NCI-H2081 treated with DMSO at 0.1 percent for 48 hours (cell line): Measurements from ENCODE around the gene RGS14.

Source experiments
- DNase-seq: peaks from one replicate; lab custom pipeline; 2025; lab: John Stamatoyannopoulos, UW

Gene RGS14, protein sequence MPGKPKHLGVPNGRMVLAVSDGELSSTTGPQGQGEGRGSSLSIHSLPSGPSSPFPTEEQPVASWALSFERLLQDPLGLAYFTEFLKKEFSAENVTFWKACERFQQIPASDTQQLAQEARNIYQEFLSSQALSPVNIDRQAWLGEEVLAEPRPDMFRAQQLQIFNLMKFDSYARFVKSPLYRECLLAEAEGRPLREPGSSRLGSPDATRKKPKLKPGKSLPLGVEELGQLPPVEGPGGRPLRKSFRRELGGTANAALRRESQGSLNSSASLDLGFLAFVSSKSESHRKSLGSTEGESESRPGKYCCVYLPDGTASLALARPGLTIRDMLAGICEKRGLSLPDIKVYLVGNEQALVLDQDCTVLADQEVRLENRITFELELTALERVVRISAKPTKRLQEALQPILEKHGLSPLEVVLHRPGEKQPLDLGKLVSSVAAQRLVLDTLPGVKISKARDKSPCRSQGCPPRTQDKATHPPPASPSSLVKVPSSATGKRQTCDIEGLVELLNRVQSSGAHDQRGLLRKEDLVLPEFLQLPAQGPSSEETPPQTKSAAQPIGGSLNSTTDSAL

GRCh38 chr5:177357459-177358351, at the start of gene RGS14:
Gene RGS14 (plus strand): TSS chr5:177357924. CDS start chr5:177358025, 101 bp downstream.
- DNase-seq: no peak

DNA sequence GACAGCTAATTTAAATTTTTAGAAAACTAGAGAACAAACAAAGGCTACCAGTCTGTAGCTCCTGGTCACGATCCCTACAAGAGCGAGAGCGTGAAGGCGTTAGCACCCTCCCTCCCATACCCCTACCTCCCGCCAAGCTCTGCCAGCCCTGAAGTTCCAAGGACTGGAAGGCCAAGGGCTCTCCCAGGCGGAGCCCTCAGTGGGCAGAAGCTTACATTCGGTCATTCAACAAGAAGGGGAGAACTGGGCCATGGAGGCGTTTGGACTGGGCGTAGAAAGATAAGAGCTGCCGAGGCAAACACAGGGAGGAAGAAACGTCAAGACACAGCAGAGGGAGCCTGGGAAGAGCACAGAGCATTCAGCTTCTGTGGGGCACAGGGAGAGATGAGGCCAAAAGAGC, 49.0 kb upstream of the RGS14 start:
- DNase-seq: no peak

- DNase-seq: no peak
These were observed 48.2 kb upstream of the RGS14 start for GRCh38 chr5:177309351-177310191.

- DNase-seq: no peak
These were observed 47.4 kb upstream of the RGS14 start for GRCh38 chr5:177310332-177310731.

DNA sequence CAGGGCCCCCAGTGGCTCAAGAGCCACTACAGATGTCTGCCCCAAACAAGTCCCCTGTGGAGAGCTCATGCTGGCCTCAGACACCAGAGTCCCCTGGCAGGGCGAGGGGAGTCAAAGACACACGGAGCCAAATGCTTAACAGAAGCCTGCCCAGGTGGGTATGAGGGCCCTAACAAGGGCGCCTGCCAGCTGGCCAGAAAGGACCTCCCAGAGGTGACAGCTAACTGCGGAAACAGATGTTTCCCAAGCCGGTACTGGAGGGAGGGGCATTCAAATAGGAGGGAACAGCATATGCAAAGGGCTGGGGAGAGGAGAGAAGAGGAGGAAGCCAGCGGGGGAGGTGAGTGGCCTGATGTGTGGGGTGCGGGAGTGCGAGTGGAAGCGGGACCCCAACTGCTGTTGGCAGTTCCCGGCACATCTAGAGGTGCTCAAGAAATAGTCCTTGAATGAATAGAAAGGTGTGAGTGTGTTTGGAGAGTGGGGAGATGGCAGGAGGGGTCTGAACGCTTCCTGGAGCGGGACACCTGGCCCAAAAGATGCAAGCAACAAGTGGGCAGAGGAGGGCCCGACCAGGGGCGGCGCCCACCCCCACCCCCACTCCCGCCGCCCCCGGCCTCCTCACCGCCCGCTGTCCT, 46.9 kb upstream of the RGS14 start:
- DNase-seq: no peak

GRCh38 chr5:177311392-177311722, 46.4 kb upstream of the RGS14 start:
- no peak for DNase-seq

DNA sequence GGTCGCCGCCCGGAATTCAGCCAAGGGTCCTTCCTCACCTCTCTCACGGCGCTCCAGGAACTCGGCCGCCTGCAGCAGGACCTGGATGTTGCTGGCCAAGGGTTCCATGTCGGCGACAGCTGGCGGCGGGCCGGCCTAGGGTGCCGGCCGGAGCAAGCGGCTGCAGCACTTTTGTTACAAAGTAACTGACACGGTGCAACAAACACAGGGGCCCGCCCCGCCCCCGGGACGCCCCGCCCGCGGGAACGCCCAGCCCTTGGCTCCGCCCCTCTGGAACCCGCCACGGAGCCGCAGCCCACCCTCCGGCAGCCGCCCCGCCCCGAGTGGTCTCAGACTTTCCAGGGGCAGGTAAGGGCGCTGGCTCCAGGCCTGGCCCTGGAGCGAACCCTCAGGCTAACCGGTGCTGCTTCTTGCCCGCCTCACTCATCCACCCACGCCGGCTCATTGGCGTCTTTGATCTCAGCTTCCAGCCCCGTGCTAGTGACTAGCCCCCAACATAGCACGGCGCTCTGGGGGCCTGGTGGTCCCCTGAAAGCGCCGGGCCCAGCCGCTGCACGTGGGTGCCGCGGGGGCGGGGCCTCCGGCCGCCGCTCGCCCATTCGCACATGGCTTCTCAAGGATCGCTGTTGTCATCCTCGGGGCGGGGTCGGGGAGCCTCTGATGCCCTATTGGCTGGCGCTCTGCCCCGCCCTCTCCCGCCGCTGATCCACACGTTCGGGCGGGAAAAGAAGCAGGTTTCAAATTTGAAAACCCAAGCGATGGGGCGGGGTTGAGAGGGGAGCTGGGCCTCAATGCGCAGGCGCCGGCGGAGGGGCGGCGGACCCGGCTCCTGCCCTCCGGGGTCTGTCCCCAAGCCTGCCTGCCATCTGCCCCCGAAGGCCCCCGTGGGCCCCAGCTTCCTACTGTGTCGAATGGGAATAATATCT, 45.7 kb upstream of the RGS14 start, which contains the start of gene MXD3:
MXD3 (minus strand) TSS at position 176 of the 926 bp plus-strand sequence; CDS start at position 108, 68 bp downstream.
- peak; percentile 91 for DNase-seq

DNA sequence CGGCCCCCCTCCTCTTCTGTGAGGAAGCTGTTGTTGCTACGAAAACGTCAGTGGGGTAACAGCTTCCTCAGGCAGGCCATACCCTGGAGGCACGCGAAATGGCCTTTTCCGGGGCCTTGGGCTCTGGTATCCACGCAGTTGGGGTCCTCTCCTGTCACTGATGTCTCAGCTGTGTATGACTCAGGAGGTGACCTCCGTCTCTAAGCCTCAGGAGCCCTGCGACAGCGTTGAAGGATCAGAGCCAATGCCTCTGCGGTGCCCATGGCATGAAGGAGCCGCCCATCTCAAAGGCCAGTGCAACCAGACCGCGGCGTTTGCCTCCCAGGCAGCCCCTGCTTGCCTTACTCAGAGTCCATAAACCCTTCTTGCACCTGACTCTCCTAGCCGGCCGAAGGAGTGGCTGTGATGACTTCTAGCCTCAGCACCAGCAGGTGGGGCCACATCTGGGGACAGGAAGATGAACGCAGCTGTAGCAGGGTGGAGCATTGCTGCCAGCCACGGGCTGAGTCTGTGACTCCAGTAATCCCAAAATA, 45.0 kb upstream of the RGS14 start:
- no peak for DNase-seq

GRCh38 chr5:177313561-177314259, 44.0 kb upstream of the RGS14 start:
- DNase-seq: no peak

DNA sequence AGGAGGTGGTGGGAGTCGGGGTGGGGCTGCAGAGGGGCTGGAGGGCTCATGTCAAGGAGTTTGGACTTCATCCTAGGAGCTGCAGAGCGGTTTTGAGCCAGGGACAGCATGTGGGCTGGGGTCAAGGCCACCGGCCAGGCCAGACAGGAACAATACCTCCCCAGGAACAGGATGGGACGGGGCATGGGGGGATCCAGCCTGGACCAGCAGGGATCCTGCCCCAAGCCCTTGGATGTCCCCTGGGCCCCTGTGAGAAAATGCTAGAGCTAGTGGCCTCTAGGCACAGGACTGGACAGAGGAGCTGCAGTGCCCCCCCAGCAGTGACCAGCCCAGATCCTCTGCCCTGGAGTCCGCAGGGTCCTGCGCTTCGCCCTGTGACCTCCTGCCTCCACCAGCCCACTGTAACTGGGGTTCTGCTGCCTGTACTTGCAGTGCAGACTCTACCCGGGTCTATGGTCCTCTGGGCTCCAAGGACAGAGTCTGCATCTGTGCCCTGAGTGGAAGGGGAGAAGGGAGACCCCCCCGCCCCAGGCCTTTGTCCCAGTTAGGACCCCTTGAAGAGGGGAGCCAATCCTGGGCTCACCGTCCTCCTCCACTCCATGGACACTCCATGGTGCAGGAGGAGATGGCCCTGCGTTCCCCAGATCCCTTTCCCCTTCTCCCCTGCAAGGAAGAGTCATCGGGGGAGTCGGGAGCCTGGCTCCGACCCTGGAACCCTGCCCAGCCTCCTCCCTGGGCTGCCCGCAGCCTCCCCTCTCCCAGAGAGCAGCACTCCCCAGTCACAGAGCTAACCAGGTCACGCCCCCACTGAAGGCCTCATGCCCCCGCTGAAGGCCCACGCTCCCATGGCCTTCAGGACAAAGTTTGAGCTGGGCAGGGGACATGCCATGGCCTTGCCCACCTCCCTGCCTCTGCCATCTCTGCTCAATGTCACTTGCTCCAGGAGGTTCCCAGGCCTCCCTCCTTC, 43.1 kb upstream of the RGS14 start:
- no peak for DNase-seq

DNA sequence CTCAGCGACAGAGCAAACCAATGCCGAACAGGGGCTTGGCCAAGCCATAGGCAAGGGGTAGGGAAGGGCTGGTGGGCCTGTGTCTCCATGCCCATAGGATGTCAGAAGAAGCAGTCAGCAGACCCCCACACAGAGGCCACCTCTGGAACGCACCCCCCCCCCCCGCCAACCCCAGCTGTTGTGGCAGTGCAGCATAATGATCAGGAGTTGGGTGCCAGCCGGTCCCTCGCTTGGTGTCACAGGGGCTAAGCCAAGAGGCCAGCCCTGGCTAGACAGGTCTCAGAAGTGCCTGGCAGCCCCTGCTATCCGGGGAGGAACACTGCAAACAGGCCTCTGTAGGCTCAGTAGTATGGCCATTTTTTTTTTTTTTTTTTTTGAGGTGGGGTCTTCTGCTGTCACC, 42.3 kb upstream of the RGS14 start:
- no peak for DNase-seq

- no peak for DNase-seq
These were observed 41.7 kb upstream of the RGS14 start for GRCh38 chr5:177316005-177316404.

GRCh38 chr5:177317959-177318377, 39.8 kb upstream of the RGS14 start:
- DNase-seq: peak; percentile 17

DNA sequence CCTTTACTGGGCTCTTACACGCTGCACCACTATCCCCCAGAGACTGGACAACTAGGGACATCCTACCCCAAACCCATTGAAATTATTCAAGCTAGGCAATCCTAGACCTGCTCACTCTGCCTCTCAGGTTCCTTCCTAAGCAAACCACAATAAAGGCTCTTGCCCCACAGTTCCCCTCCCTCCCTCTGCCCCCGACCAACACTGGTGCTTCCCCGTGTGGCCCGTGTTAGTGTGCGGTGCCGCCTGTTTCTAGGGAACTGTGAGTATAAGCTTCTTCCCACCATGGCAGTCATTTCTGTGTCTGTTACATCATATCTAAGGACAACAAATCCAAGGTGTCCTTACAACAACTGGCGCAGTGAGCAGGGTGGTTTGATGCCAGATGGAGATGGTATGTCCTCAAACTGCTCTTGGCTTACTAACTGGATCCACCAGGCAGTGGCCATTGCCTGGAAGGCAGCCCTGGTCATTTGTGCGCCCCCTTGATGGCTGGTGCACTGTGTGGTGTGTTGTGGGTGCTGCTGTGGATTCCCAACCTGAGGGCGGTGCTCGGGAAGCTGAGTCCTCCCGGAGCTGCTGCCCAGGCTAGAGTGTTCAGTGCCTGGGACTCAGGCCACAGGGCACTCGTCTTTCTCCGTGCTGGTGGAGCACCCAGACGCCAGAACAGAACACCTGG, 37.7 kb upstream of the RGS14 start:
- no peak for DNase-seq

GRCh38 chr5:177320879-177321278, 36.8 kb upstream of the RGS14 start:
- DNase-seq: no peak

DNA sequence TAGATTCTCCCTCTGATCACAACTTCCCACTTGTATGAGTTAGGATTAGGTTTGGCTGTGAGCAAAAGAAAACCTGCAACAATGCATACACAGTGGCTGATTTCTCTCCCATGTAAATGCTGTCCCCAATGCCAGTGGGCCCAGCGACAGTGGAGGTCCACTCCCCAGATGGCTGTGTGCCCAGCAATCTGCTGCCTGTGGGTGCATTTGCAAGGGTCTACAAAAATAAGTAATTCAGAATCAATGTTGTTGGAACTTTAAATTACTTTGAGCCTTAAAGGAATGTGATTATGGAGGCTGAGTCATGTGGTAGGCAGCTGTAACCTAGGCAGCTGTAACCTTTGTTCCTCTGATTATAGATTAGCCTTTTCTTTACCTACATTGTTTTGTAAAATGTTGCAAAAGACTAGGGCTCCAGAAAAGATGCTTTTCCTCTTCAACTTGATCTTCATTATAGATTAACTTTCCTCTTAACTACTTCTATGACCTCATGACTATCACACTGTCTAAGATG, 31.8 kb upstream of the RGS14 start:
- DNase-seq: no peak
